Glomerular visceral epithelial cell (primary cell): ENCODE results near the gene ALS2CL.

Source experiments
- DNase-seq: peaks from one replicate; pipeline ENCODE4 v3.0.0-alpha.2; 2016; ENCODE audit errors: extremely low spot score

Gene ALS2CL

GRCh38 chr3:46676601-46677410 lies 16.7 kb downstream of the ALS2CL start:
- DNase-seq = no peak

DNA sequence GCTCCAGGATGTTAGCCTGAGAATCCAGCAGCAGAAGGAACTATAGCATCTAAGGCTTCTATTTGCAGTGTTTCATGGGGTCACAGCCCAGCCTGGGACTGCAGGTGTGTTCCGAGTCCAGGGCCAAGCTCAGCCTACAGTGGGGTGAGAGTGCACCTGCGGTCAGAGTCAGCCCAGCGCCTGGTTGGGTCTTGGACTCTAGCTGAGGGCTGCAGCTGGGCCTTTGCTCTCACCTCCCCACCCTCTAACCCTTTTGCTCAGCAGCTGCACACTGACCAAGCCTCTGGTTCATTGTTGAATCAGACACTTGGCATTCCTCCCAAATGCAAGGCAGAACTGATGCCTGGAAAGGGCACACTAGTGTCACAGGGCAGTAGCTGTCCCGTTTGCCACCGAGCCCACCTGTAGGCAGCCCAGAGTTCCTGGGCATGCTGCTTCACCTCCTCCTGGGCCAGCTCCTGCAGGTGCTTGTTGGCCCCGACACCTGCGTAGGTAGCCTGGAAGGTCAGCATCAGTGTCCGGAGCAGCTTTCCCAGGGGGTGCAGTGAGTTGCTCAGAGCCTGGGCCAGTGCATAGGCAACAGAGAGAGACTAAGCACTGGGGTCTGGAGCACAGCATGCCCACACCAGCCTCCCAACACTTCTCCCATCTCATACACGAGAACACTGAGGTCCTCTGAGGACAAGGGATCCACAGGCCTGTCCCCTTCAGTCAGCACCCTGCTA lies 17.5 kb downstream of the ALS2CL start:
- no peak for DNase-seq

DNA sequence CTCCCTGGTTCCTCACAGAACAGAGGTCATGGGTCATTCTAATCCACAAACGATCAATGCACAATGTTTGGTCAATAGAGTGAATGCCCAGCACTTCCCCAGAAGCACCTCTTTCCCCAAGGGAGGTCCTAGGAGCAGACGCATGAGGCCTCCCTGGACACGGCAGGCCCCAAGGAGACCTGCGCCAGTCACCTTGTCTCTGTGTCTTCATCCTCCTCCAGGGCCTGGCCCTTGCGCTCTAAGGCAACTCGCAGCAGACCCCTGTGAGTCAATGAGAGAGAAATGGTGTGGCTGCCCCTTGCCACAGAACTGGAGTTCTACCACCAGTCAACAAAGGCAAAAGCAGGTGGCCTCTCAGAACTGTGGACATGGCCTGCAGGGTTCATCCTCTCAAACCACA lies 18.1 kb downstream of the ALS2CL start:
- no peak for DNase-seq

GRCh38 chr3:46674031-46674845 lies 19.2 kb downstream of the ALS2CL start:
- DNase-seq = no peak

GRCh38 chr3:46673151-46674030 lies 20.1 kb downstream of the ALS2CL start:
- no peak for DNase-seq

- no peak for DNase-seq
Observed at GRCh38 chr3:46672349-46672695, 21.2 kb downstream of the ALS2CL start.

DNA sequence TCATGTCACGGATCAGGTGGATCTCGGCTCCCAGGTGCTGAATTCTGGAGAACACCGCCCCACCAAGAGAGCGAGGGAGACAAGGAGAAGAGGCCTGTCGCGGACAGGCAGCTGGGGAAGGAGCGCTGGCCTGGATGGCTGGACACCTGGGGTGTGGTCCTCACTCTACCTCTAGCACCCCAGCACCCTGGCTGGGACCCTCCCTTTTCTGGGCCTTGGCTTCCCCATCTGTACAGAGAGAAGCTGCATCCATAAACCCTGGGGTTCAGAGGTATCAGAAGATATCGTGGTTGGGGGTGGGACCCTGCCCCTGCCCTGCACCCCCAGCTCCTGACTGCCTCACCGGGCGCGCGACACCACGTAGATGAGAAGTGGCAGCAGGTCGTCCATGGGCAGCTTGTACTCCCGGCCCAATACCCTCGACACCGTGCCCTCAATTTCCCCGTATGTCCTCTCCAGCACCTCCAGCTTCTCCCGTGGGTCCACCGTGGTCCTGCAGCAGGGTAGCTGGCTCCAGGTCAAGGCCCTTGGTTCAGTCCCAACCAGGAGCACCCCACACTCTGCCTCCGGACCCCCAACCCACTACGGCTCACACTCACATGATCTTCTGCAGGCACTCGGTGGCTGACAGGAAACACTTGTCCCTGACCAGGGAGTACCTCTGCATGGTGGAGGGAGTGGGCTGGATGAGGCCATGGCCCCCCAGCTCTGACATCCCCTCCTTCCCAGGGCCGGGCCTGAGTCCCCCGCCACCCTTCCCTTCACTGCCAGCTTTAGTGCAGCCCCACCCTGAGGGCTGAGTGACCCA lies 21.7 kb downstream of the ALS2CL start:
- no peak for DNase-seq

GRCh38 chr3:46670891-46671427 lies 22.5 kb downstream of the ALS2CL start:
- DNase-seq = no peak

GRCh38 chr3:46670000-46670890 lies 23.2 kb downstream of the ALS2CL start:
- no peak for DNase-seq

DNA sequence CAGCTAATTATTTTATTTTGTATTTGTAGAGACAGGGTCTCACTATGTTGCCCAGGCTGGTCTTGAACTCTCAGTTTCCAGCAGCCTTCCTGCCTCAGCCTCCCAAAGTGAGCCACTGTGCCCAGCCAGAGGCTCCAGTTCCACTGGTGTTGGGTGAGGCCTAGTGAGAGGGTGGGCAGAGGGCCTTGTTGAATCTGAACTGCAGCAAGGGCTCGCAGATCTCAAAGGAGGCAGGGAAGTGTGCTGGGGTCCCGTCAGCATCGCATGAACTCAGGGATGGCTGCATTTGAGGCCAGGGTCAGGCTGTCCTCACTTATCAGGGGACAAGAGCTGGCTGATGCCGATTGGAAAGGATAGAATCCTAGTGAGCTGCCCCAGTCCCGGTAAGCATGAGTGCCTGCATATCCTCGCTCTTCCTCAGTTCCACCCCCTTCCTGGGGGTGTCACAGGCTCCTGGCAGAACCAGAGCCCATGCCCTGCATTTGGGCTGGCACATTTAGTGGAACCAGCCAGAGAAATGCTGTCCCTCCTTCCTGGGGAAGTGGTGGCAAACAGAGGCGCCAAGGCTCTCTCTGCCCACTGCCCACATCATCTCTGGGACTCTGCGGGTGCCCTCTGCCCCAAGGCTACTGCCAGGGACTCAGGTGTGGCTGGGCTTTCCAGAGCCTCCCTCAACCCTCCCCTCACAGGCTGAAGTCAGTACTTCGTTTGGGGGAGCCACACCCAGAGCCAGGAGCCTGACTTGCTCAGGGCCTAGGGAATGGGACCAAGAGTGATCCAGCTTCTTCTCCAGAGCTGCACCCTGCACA lies 24.1 kb downstream of the ALS2CL start:
- no peak for DNase-seq

- no peak for DNase-seq
Observed at GRCh38 chr3:46668591-46668990, 24.9 kb downstream of the ALS2CL start.

GRCh38 chr3:46668116-46668515 lies 25.4 kb downstream of the ALS2CL start:
- no peak for DNase-seq

- DNase-seq = no peak
Observed at GRCh38 chr3:46667657-46668056, 25.8 kb downstream of the ALS2CL start.

DNA sequence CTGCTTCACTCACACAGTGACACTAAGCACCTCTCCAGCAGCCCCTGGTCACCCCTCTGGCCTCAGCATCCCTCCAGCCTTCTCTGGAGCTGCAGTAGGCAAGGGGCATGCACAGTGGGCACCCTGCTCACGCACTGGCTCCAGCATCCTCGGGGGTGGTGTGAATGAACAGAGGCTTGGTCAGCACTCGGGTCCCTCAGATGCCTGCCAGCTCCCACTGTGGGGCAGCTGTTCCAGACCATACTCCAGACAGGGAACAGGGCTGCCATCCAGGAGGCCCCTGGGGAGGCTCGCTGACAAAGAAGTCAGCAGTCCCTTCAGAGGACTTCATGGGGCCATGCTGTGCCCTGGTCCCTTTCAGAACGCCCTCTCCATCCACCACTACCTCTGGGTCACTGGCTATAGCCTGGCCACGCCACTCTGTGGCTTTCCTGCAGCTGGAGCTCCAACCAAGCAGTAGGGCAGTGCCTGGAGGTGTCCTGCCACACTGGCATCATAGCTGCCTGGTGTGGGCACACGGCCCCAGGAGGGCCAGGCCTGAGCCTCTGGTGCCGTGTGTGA lies 26.3 kb downstream of the ALS2CL start:
- DNase-seq = no peak

- no peak for DNase-seq
Observed at GRCh38 chr3:46666453-46666845, 27.0 kb downstream of the ALS2CL start.

DNA sequence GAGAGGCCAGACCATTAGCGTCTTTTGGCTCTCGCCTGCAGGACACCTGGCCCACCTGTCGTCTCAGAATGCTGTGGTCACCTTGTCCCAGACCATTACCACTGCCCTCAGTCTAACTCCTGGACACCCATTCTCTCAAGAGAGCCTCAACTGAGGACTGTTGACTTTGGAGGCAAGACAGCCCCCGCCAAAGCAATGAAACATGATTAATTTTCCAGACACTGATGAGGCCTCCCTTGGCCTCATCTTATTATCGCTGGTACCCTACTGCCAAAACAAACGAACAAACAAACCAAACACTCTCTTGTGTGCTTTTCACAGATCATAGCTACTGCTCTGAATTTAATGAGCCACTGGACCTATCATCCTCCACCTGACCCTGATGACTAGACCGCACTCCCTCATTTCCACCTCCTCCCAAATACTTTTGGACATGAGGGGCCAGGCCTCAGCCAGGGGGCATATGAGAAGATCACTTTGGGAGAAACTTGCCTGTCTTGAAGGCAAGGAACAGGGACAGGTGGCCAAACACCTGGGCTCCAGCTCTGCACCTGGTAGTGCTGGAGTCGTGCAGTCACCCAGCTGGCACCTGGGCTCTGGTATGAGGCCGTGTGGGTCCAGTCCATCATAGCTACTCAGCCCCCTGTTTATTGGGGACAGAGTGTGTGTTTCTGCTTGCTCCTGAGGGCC lies 27.6 kb downstream of the ALS2CL start:
- DNase-seq = no peak

DNA sequence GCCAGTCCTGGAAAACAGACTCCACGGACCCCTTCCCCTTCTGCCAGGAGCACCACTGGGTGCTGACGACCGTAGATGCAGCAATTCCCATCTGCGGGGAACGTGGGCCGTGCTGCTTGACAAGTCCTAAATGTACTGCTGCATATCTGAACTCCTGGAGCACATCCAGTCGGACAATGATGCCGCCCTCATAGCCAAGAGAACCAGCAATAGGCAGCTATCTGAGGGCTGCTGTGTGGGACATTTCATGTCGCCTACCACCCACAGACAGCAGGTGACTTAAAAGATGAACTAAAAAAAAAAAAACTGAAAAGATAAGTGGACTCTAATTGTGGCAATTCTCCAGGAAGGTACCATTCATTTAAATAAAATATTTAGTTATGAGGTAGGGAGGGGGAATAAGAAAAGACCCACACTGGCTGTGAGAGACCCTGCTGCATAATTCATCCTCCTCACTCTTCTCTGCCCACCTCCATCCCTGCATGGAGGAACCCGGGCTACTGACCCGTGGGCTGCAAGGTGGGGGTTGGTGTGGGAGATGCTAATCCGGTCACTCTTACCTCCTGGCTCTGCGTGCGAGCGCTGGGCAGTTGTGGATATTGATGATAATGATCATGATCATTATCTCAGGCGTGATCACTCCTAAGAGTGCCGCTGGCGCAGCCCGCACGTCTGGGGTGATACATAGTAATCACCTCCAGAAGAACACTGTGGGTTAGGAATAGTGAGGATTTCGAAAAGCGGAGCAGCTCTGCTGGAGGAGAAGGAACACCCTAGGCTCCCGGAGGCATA lies 28.3 kb downstream of the ALS2CL start:
- DNase-seq = no peak
